Gastroesophageal sphincter (tissue), 4 donors: Measurements from ENCODE around the gene SPATC1L. TPM values are rescaled to one million over a fixed set of nuclear protein-coding genes. Genes with fewer than 3 reads are reported as not detected.
"Not testable (repeated sequence)": the region's sequence is repeated elsewhere in the genome, so short reads cannot be mapped to it uniquely, and the experiment has no call there.

Experiments
- ATAC-seq: fragments of 150-250 bp; one replicate; pipeline ENCODE4 v1.9.1; 2016; ENCODE audit warnings: mild to moderate bottlenecking, moderate library complexity
- H3K27ac ChIP-seq, 4 donors: fragments of 200-600 bp; sonication (generic) in 3 of 4; 1 replicate in 3 of 4; 2 replicates in 1 of 4; pipeline ENCODE4 v1.5.1; 2016 to 2019
- H3K27me3 ChIP-seq: fragments of 200-600 bp; sonication (generic); one replicate; pipeline ENCODE4 v1.5.1; 2019
- H3K36me3 ChIP-seq, 2 donors: fragments of 200-600 bp; sonication (generic); one replicate each; pipeline ENCODE4 v1.5.1; 2019; ENCODE audit warnings: control low read depth in 1 of 2
- H3K4me1 ChIP-seq, 3 donors: fragments of 200-600 bp; sonication (generic); 1 replicate in 2 of 3; 2 replicates in 1 of 3; pipeline ENCODE4 v1.5.1; 2016 to 2019; ENCODE audit warnings: control low read depth in 2 of 3
- H3K4me3 ChIP-seq, 2 donors: fragments of 200-600 bp; sonication (generic); one replicate each; pipeline ENCODE4 v1.5.1; 2019; ENCODE audit warnings: mild to moderate bottlenecking in 1 of 2, moderate library complexity in 1 of 2
- H3K9me3 ChIP-seq, 3 donors: fragments of 200-600 bp; sonication (generic); one replicate each; pipeline ENCODE4 v1.5.1; 2017 to 2019; ENCODE audit warnings: control low read depth in 2 of 3
- EP300 ChIP-seq: sonication (generic); formaldehyde crosslinking; IDR thresholded peaks from one replicate; pipeline ENCODE4 v1.6.1; 2017; ENCODE audit warnings: antibody characterized with exemption, mild to moderate bottlenecking
- POLR2A ChIP-seq, 2 donors: fragments of 450-650 bp; IDR thresholded peaks; one replicate each; pipeline ENCODE4 v1.6.1; 2017; ENCODE audit warnings: antibody characterized with exemption in 2 of 2, mild to moderate bottlenecking in 2 of 2, moderate library complexity in 1 of 2
- POLR2AphosphoS5 ChIP-seq: sonication (generic); formaldehyde crosslinking; IDR thresholded peaks from one replicate; pipeline ENCODE4 v1.6.1; 2017; ENCODE audit warnings: antibody characterized with exemption
- WGBS, 2 donors: methylation state at CpG; one replicate each; pipeline ENCODE4 v1.1.5; 2018; ENCODE audit warnings: low coverage in 1 of 2; 5-methylcytosine and 5-hydroxymethylcytosine counted together
- total RNA-seq, 4 donors: library from RNA; depleted of rRNA; stranded (reverse); fragments of >200 nt; gene quantifications; one replicate each; pipeline ENCODE4 v1.1.0, GENCODE V29; 2016
- TF ChIP-seq, protein P1 (sequence below), 4 experiments: fragments of 200-600 bp in 2 of 4; fragments of 450-650 bp in 2 of 4; sonication (generic) in 1 of 4; IDR thresholded peaks; one replicate each; pipeline ENCODE4 v1.5.1; 2017 to 2019; ENCODE audit warnings: antibody characterized with exemption in 4 of 4, mild to moderate bottlenecking in 2 of 4, moderate library complexity in 2 of 4

SPATC1L gene
- total RNA-seq, 4 donors from 2014 or later, result 0.54 to 20.4 (median 7.9) TPM

- Histone ChIP-seq H3K27ac (no peak overlapping the region), H3K9me3 (no peaks in the 10 kb centered on the region), H3K27me3 (no peaks in the 10 kb centered on the region), H3K36me3 (peaks cover 0 to 88% of the 10 kb centered on the region in 2 donors), H3K4me3 (no peak overlapping the region), H3K4me1 (no peaks in the 10 kb centered on the region)
- no peak for ATAC-seq
- no peak for TF ChIP-seq EP300
- no peak for TF ChIP-seq POLR2AphosphoS5
- no peak for TF ChIP-seq POLR2A (IDR thresholded peaks at IDR 0.05)
- TF ChIP-seq, protein P1, sequence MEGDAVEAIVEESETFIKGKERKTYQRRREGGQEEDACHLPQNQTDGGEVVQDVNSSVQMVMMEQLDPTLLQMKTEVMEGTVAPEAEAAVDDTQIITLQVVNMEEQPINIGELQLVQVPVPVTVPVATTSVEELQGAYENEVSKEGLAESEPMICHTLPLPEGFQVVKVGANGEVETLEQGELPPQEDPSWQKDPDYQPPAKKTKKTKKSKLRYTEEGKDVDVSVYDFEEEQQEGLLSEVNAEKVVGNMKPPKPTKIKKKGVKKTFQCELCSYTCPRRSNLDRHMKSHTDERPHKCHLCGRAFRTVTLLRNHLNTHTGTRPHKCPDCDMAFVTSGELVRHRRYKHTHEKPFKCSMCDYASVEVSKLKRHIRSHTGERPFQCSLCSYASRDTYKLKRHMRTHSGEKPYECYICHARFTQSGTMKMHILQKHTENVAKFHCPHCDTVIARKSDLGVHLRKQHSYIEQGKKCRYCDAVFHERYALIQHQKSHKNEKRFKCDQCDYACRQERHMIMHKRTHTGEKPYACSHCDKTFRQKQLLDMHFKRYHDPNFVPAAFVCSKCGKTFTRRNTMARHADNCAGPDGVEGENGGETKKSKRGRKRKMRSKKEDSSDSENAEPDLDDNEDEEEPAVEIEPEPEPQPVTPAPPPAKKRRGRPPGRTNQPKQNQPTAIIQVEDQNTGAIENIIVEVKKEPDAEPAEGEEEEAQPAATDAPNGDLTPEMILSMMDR (IDR thresholded peaks at IDR 0.05), result no peak
- 88 to 100% methylated on average over 2 to 18 of the region's 18 CpGs for WGBS, 2 donors
Measured at GRCh38 chr21:46205166-46205565, 20.9 kb upstream of the SPATC1L start.

GRCh38 chr21:46203203-46203600 is 18.9 kb upstream of the SPATC1L start:
- Histone ChIP-seq H3K9me3 (no peaks in the 10 kb centered on the region), H3K4me1 (no peaks in the 10 kb centered on the region), H3K4me3 (no peak overlapping the region), H3K27ac (no peak overlapping the region), H3K36me3 (peaks cover 0 to 88% of the 10 kb centered on the region in 2 donors), H3K27me3 (no peaks in the 10 kb centered on the region)
- no peak for ATAC-seq
- 92 to 93% methylated on average over 8 of the region's 8 CpGs for WGBS, 2 donors
- TF ChIP-seq POLR2AphosphoS5, result no peak
- TF ChIP-seq POLR2A (IDR thresholded peaks at IDR 0.05), result no peak
- no peak for TF ChIP-seq EP300
- TF ChIP-seq, protein P1 (IDR thresholded peaks at IDR 0.05), result no peak

DNA sequence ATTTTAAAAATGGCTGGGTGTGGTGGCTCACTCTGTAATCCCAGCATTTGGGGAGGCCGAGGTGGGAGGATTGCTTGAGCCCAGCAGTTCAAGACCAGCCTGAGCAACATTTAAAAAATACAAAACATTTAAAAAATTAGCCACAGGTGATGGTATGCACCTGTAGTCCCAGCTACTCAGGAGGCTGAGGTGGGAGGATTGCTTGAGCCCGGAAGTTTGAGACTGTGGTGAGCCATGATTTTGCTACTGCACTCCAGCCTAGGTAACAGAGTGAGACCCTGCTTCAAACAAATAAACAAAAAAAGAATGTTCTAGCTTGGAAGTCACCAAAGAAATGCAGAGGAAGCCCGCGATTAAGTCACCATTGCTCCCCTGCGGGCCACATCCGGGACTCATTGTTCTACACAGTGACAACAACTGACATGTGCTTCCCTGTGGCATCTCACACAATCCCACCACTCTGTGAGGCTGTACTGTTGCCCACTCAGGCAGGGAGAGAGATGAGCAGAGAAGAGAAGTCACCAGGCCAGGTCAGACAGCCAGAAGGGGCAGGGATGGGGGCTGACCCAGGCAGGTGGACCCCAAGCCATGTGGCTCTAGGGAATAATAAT is 18.4 kb upstream of the SPATC1L start:
- Histone ChIP-seq H3K27me3 (no peaks in the 10 kb centered on the region), H3K27ac (no peak overlapping the region), H3K4me1 (no peaks in the 10 kb centered on the region), H3K9me3 (no peaks in the 10 kb centered on the region), H3K36me3 (peaks cover 0 to 88% of the 10 kb centered on the region in 2 donors), H3K4me3 (no peak overlapping the region)
- WGBS, 2 donors, result 79 to 81% methylated on average over 6 of the region's 6 CpGs
- no peak for ATAC-seq
- TF ChIP-seq EP300 (no peak), POLR2AphosphoS5 (no peak), POLR2A (IDR thresholded peaks at IDR 0.05) (no peak)
- TF ChIP-seq, protein P1 (IDR thresholded peaks at IDR 0.05), result no peak

GRCh38 chr21:46200877-46201803 is 16.9 kb upstream of the SPATC1L start:
- WGBS, 2 donors, result 67 to 73% methylated on average over 1 of the region's 8 CpGs
- not testable (repeated sequence) for H3K4me3 ChIP-seq, ATAC-seq, H3K27ac ChIP-seq, H3K9me3 ChIP-seq, H3K27me3 ChIP-seq, H3K4me1 ChIP-seq
- peaks cover 0 to 88% of the 10 kb centered on the region in 2 donors for H3K36me3 ChIP-seq

GRCh38 chr21:46199436-46200373 is 15.4 kb upstream of the SPATC1L start:
- Histone ChIP-seq H3K9me3 (no peaks in the 10 kb centered on the region), H3K27me3 (no peaks in the 10 kb centered on the region), H3K36me3 (peaks cover 0 to 88% of the 10 kb centered on the region in 2 donors), H3K4me3 (no peak overlapping the region), H3K27ac (no peak overlapping the region), H3K4me1 (no peaks in the 10 kb centered on the region)
- no peak for ATAC-seq
- TF ChIP-seq EP300, result no peak
- no peak for TF ChIP-seq POLR2A (IDR thresholded peaks at IDR 0.05)
- TF ChIP-seq, protein P1 (IDR thresholded peaks at IDR 0.05), result no peak
- TF ChIP-seq POLR2AphosphoS5, result no peak
- WGBS, 2 donors, result 76 to 94% methylated on average over 6 to 13 of the region's 13 CpGs
